ENCODE measurements around the gene ZNF414. TPM values are rescaled to one million over a fixed set of nuclear protein-coding genes. Genes with fewer than 3 reads are reported as not detected.

Gene ZNF414
- total and polyA plus RNA-seq, 2 donors from 2014 or later, result 20.4 to 29.6 TPM

DNA sequence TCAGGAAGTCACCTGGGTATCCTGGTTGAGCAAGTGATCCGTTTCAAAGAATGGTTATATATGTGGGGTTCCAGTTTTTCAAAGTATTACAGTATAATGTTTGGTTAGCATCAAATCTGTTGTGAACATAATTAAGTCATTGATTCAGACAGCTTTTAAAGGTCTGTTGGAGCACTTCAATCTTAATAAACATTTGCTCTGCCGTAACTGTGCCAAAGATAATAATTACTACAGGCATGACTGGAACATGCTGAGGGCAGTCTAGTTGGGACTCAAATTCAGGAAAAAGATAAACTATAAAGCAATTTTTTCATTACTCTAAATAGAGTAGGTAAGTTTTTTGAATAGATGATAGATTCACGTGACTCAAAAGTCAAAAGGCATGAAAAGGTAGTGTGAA is 45.8 kb downstream of the ZNF414 start:
- no peak for DNase-seq
- no peak overlapping the region for H3K4me3 ChIP-seq (ENCODE audit: low read length in 3 of 3)
- H3K36me3 ChIP-seq (ENCODE audit: control insufficient read depth in 2 of 3, insufficient read depth in 3 of 3, low read length in 3 of 3), result peaks cover 26 to 66% (median 62%) of the 10 kb centered on the region in 3 donors
- FAIRE-seq, result no peak
- intact Hi-C loops (cut with DNase I), result no loop called here
- no peaks in the 10 kb centered on the region for H3K4me1 ChIP-seq (ENCODE audit: control insufficient read depth in 2 of 3, insufficient read depth in 2 of 3, low read depth in 1 of 3, low read length in 3 of 3)
- H3K27me3 ChIP-seq (ENCODE audit: control insufficient read depth, insufficient read depth, low read length), result no peaks in the 10 kb centered on the region
- H3K27ac ChIP-seq (ENCODE audit: low read depth in 2 of 2, low read length in 2 of 2), result no peak overlapping the region
- no peaks in the 10 kb centered on the region for H3K9me3 ChIP-seq (ENCODE audit: control insufficient read depth in 2 of 3, insufficient read depth in 1 of 3, low read length in 3 of 3)
- H3K9ac ChIP-seq (ENCODE audit: low read length in 3 of 3), result no peak overlapping the region
- TF ChIP-seq, protein P1, sequence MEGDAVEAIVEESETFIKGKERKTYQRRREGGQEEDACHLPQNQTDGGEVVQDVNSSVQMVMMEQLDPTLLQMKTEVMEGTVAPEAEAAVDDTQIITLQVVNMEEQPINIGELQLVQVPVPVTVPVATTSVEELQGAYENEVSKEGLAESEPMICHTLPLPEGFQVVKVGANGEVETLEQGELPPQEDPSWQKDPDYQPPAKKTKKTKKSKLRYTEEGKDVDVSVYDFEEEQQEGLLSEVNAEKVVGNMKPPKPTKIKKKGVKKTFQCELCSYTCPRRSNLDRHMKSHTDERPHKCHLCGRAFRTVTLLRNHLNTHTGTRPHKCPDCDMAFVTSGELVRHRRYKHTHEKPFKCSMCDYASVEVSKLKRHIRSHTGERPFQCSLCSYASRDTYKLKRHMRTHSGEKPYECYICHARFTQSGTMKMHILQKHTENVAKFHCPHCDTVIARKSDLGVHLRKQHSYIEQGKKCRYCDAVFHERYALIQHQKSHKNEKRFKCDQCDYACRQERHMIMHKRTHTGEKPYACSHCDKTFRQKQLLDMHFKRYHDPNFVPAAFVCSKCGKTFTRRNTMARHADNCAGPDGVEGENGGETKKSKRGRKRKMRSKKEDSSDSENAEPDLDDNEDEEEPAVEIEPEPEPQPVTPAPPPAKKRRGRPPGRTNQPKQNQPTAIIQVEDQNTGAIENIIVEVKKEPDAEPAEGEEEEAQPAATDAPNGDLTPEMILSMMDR (IDR thresholded peaks at IDR 0.05; ENCODE audit: borderline replicate concordance, extremely low read depth, insufficient read depth), result no peak

DNA sequence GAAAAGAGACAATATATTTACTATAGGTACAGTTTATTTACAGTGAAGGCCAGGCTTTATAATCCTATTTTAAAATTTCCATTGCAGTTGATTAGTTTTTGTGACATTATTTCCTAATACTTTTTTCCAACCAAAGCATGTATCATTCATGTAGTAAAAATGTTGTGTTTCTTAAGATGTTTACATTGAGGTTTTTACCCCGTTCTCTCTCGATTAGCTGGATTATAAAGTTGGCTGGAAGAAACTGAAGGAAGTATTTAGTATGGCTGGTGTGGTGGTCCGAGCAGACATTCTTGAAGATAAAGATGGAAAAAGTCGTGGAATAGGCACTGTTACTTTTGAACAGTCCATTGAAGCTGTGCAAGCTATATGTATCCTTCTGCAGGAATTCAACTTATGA is 47.9 kb downstream of the ZNF414 start:
- Histone ChIP-seq H3K9me3 (ENCODE audit: control insufficient read depth in 2 of 3, insufficient read depth in 1 of 3, low read length in 3 of 3) (no peaks in the 10 kb centered on the region), H3K27ac (ENCODE audit: low read depth in 2 of 2, low read length in 2 of 2) (no peak overlapping the region), H3K9ac (ENCODE audit: low read length in 3 of 3) (no peak overlapping the region), H3K27me3 (ENCODE audit: control insufficient read depth, insufficient read depth, low read length) (no peaks in the 10 kb centered on the region), H3K36me3 (ENCODE audit: control insufficient read depth in 2 of 3, insufficient read depth in 3 of 3, low read length in 3 of 3) (peaks cover 24 to 55% (median 53%) of the 10 kb centered on the region in 3 donors), H3K4me1 (ENCODE audit: control insufficient read depth in 2 of 3, insufficient read depth in 2 of 3, low read depth in 1 of 3, low read length in 3 of 3) (peaks cover 0 to 9% (median 0%) of the 10 kb centered on the region in 3 donors), H3K4me3 (ENCODE audit: low read length in 3 of 3) (no peak overlapping the region)
- DNase-seq, result no peak
- TF ChIP-seq, protein P1 (IDR thresholded peaks at IDR 0.05; ENCODE audit: borderline replicate concordance, extremely low read depth, insufficient read depth), result no peak
- intact Hi-C loops (cut with DNase I), result no loop called here
- FAIRE-seq, result no peak

DNA sequence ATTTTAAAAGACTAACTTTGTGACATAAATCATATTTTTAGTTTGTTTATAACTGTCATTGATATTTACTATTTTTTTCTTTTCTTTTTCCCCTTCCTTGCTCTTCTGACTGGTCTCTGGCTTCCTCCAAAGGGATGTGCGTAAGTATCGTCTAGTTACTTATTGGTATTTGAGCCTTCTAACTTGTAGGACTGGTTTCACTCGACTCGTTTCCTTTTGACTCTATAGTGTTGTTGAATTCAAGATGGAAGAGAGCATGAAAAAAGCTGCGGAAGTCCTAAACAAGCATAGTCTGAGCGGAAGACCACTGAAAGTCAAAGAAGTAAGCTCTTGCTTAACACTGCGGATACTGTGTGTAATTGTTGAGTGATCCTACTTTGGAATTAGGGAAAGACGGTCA is 50.6 kb downstream of the ZNF414 start:
- H3K27me3 ChIP-seq (ENCODE audit: control insufficient read depth, insufficient read depth, low read length), result no peaks in the 10 kb centered on the region
- H3K4me1 ChIP-seq (ENCODE audit: control insufficient read depth in 2 of 3, insufficient read depth in 2 of 3, low read depth in 1 of 3, low read length in 3 of 3), result peaks cover 2 to 33% (median 15%) of the 10 kb centered on the region in 3 donors
- intact Hi-C loops (cut with DNase I), result no loop called here
- H3K36me3 ChIP-seq (ENCODE audit: control insufficient read depth in 2 of 3, insufficient read depth in 3 of 3, low read length in 3 of 3), result peaks cover 16 to 31% (median 31%) of the 10 kb centered on the region in 3 donors
- DNase-seq, result peak in 2 of 5 donors; percentile 44 to 50
- no peaks in the 10 kb centered on the region for H3K9me3 ChIP-seq (ENCODE audit: control insufficient read depth in 2 of 3, insufficient read depth in 1 of 3, low read length in 3 of 3)
- TF ChIP-seq, protein P1 (IDR thresholded peaks at IDR 0.05; ENCODE audit: borderline replicate concordance, extremely low read depth, insufficient read depth), result no peak
- no peak overlapping the region for H3K4me3 ChIP-seq (ENCODE audit: low read length in 3 of 3)
- no peak overlapping the region for H3K27ac ChIP-seq (ENCODE audit: low read depth in 2 of 2, low read length in 2 of 2)
- H3K9ac ChIP-seq (ENCODE audit: low read length in 3 of 3), result no peak overlapping the region
- FAIRE-seq, result no peak

DNA sequence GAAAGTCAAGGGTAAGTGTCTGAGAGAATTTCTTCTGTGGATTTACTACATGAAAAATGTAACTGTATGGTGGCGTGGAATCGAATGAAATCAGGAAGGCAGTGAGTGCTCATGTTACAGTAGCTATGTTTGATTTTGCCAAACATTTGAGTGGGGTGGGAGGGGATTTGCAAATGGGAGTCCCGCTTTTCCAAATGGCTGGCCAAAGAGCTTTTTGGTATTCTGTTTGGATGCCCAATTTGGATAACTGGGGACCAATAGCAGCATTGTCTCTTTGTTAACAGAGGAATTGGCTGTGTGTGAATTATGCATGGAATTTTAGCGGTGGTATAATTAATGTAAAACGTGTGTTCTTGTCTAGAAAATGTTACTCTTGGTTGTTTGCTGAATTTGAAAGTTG is 51.4 kb downstream of the ZNF414 start:
- Histone ChIP-seq H3K27me3 (ENCODE audit: control insufficient read depth, insufficient read depth, low read length) (no peaks in the 10 kb centered on the region), H3K36me3 (ENCODE audit: control insufficient read depth in 2 of 3, insufficient read depth in 3 of 3, low read length in 3 of 3) (peaks cover 13 to 31% (median 27%) of the 10 kb centered on the region in 3 donors), H3K4me1 (ENCODE audit: control insufficient read depth in 2 of 3, insufficient read depth in 2 of 3, low read depth in 1 of 3, low read length in 3 of 3) (peaks cover 2 to 41% (median 17%) of the 10 kb centered on the region in 3 donors), H3K27ac (ENCODE audit: low read depth in 2 of 2, low read length in 2 of 2) (no peak overlapping the region), H3K9ac (ENCODE audit: low read length in 3 of 3) (no peak overlapping the region), H3K9me3 (ENCODE audit: control insufficient read depth in 2 of 3, insufficient read depth in 1 of 3, low read length in 3 of 3) (no peaks in the 10 kb centered on the region), H3K4me3 (ENCODE audit: low read length in 3 of 3) (no peak overlapping the region)
- TF ChIP-seq, protein P1 (IDR thresholded peaks at IDR 0.05; ENCODE audit: borderline replicate concordance, extremely low read depth, insufficient read depth), result no peak
- FAIRE-seq (no peak), DNase-seq (no peak)
- intact Hi-C loops (cut with DNase I), result no loop called here
